Epithelial cell of proximal tubule (primary cell): ENCODE measurements around the gene CBL. TPM values are rescaled to one million over a fixed set of nuclear protein-coding genes. Genes with fewer than 3 reads are reported as not detected.
"Not testable (repeated sequence)": the region's sequence is repeated elsewhere in the genome, so short reads cannot be mapped to it uniquely, and the experiment has no call there.

ENCODE experiments used
- DNase-seq: peaks from one replicate; pipeline ENCODE4 v3.0.0-alpha.2; 2011; ENCODE audit warnings: low read depth
- H3K4me3 ChIP-seq: 2 replicates; pipeline ENCODE4 v1.5.1; 2011; ENCODE audit warnings: low read depth, mild to moderate bottlenecking, low read length
- CTCF ChIP-seq: conservative IDR thresholded peaks from 2 replicates; pipeline ENCODE4 v1.5.1; 2012; ENCODE audit warnings: low read depth, mild to moderate bottlenecking, low read length
- total RNA-seq: library from RNA; depleted of rRNA; stranded (reverse); fragments of >200 nt; gene quantifications from 2 replicates; pipeline ENCODE4 v1.2.3, GENCODE V29; 2015

The CBL gene
- total RNA-seq, 1 donor from 2014 or later = 17.4 TPM

- no peak for DNase-seq
Measured at GRCh38 chr11:119175493-119176077, 30.6 kb upstream of the CBL start.

DNA sequence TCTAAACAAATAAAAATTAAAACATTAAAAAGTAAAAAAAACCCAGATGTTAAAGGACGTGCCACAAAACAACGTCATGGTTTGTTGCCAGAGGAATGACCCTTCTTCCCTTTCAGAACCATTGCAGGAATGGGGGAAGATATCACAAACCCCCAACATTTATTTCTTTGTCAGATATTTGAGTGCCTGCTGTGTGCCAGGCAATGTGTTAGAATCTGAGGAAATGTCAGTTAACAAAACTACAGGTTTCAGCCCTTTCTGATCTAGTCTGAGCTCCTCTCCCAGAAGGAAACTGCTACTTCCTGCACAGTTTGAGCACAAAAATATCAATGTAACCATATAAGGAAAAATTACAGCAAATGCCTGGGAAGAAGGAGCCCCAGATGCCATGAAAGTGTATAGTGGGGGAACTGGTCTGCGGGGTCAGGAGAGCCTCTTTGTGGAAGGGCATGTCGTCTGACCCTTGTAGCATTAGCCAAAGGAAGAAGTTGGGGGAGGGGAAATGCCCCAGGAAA is 27.9 kb upstream of the CBL start:
- TF ChIP-seq CTCF = no peak
- DNase-seq = no peak

More at GRCh38 chr11:119175493-119176077, 30.6 kb upstream of the CBL start:
- TF ChIP-seq CTCF = no peak
- H3K4me3 ChIP-seq = no peak overlapping the region

GRCh38 chr11:119179342-119179741 is 26.8 kb upstream of the CBL start:
- TF ChIP-seq CTCF = no peak
- no peak for DNase-seq
- H3K4me3 ChIP-seq = no peak overlapping the region

More for the DNA sequence above, 27.9 kb upstream of the CBL start:
- no peak overlapping the region for H3K4me3 ChIP-seq

DNA sequence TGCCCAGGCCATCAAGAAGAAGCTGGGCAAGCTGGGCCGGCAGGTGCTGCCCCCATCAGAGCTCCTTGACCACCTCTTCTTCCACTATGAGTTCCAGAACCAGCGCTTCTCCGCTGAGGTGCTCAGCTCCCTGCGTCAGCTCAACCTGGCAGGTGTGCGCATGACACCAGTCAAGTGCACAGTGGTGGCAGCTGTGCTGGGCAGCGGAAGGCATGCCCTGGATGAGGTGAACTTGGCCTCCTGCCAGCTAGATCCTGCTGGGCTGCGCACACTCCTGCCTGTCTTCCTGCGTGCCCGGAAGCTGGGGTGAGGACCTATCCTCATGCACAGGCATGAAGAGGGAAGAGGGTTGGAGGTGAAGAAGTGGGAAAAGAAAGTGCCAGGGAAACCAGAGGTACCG is 26.2 kb upstream of the CBL start:
- no peak overlapping the region for H3K4me3 ChIP-seq
- DNase-seq = no peak
- TF ChIP-seq CTCF = no peak

GRCh38 chr11:119180729-119181676 is 25.1 kb upstream of the CBL start:
- TF ChIP-seq CTCF = no peak
- no peak for DNase-seq
- no peak overlapping the region for H3K4me3 ChIP-seq

DNA sequence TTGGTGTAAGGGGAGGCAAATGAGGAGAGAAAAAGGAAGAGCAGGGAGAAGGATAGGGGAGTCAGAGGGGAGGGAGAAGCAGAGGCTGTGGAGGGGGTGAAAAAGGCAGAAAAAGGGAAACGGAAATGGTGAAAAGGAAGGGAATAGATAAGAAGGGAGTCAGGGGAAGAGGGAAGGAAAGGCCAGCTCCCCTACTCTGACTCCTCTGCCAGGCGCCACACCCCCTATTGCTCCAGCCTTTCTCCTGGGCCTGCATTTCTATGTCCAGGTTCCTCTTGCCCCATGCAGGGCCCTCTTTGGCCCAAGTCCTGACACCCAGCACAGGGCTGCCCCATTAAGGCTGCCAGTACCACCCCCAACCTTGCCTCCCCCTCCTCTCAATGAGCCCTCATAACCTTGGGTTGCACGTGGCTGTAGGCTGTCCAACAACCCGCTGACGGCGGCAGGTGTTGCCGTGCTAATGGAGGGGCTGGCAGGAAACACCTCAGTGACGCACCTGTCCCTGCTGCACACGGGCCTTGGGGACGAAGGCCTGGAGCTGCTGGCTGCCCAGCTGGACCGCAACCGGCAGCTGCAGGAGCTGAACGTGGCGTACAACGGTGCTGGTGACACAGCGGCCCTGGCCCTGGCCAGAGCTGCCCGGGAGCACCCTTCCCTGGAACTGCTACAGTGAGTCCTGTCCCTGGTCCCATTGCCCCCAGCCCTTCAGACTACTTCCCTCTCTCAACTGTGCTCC is 24.3 kb upstream of the CBL start:
- DNase-seq = no peak
- no peak overlapping the region for H3K4me3 ChIP-seq
- no peak for TF ChIP-seq CTCF

- not testable (repeated sequence) for H3K4me3 ChIP-seq, DNase-seq
Measured at GRCh38 chr11:119184399-119184798, 21.7 kb upstream of the CBL start.
